Endothelial cell of umbilical vein (primary cell): ENCODE results near the gene USP28. TPM values are rescaled to one million over a fixed set of nuclear protein-coding genes. Genes with fewer than 3 reads are reported as not detected.
"Not testable (repeated sequence)": the region's sequence is repeated elsewhere in the genome, so short reads cannot be mapped to it uniquely, and the experiment has no call there.

ENCODE experiments used
- BruUV-seq: library from RNA; stranded (reverse); fragments of 400-500 nt; replicated peaks from 2 replicates; lab custom pipeline; 2021; lab: Mats Ljungman, UMichigan
- CTCF ChIA-PET: fragments of 300-600, 350-600 bp; sonication (Branson Sonifier 250); formaldehyde crosslinking; loops from one replicate; lab custom pipeline; 2021; ENCODE audit warnings: antibody characterized with exemption, inconsistent platforms; lab: Charles Lee
- POLR2A ChIA-PET: fragments of 300-600, 350-600 bp; sonication (Branson Sonifier 250); formaldehyde crosslinking; loops from one replicate; lab custom pipeline; 2021; ENCODE audit warnings: antibody characterized with exemption, inconsistent platforms; lab: Charles Lee
- DNase-seq: peaks from one replicate; pipeline ENCODE4 v3.0.0-alpha.2; 2011; ENCODE audit warnings: low read depth, low spot score
- FAIRE-seq: peaks from 2 replicates; lab custom pipeline; 2011; peaks lifted over from hg19 to GRCh38; lab: Jason Lieb, UNC
- H2AFZ ChIP-seq: 2 replicates; pipeline ENCODE4 v1.6.0; 2012; ENCODE audit warnings: low read depth, low read length, control low read depth, inconsistent platforms
- H3K27ac ChIP-seq: 2 replicates; pipeline ENCODE4 v1.5.1; 2011; ENCODE audit warnings: low read depth, mild to moderate bottlenecking, control low read depth, low read length, moderate library complexity; ENCODE audit not compliant: insufficient read depth
- H3K27me3 ChIP-seq, 2 experiments: 2 replicates each; pipeline versions ENCODE4 v1.6.0 to v1.6.1; 2011; ENCODE audit warnings: low read length in 2 of 2, mixed read lengths in 1 of 2; ENCODE audit not compliant: control insufficient read depth in 2 of 2, insufficient read depth in 2 of 2
- H3K36me3 ChIP-seq, 2 experiments: 2 replicates in 1 of 2; 3 replicates in 1 of 2; pipeline ENCODE4 v1.5.1; 2011; ENCODE audit warnings: low read length in 2 of 2, mild to moderate bottlenecking in 1 of 2, moderate library complexity in 1 of 2; ENCODE audit not compliant: control insufficient read depth in 2 of 2, insufficient read depth in 2 of 2; ENCODE audit errors: extremely low read depth in 1 of 2
- H3K4me1 ChIP-seq: 3 replicates; pipeline ENCODE4 v1.5.1; 2011; ENCODE audit warnings: mild to moderate bottlenecking, low read length; ENCODE audit not compliant: control insufficient read depth, insufficient read depth; ENCODE audit errors: extremely low read depth
- H3K4me2 ChIP-seq: 2 replicates; pipeline ENCODE4 v1.6.1; 2011; ENCODE audit warnings: low read length, control low read depth, mixed read lengths; ENCODE audit not compliant: insufficient read depth
- H3K4me3 ChIP-seq, 3 experiments: fragments of 200-600 bp in 1 of 3; sonication (generic), shearing (Covaris generic) in 1 of 3; replicated peaks in 1 of 3; 2 replicates each; pipeline ENCODE4 v1.5.1; 2011 to 2016; ENCODE audit warnings: control low read depth in 3 of 3, low read length in 3 of 3, mild to moderate bottlenecking in 2 of 3, inconsistent platforms in 1 of 3, low read depth in 1 of 3, moderate library complexity in 1 of 3; ENCODE audit not compliant: insufficient read depth in 1 of 3
- H3K79me2 ChIP-seq: 2 replicates; pipeline ENCODE4 v1.6.0; 2012; ENCODE audit warnings: low read length, inconsistent platforms; ENCODE audit not compliant: control insufficient read depth, insufficient read depth
- H3K9ac ChIP-seq: replicated peaks from 2 replicates; pipeline ENCODE3; 2011; ENCODE audit warnings: low read length, control low read depth; ENCODE audit not compliant: insufficient read depth; ENCODE audit errors: extremely low read depth
- H3K9me1 ChIP-seq: replicated peaks from 3 replicates; pipeline ENCODE4 v1.6.0; 2011; ENCODE audit warnings: mild to moderate bottlenecking, low read length; ENCODE audit not compliant: control insufficient read depth, insufficient read depth; ENCODE audit errors: extremely low read depth
- H3K9me3 ChIP-seq: replicated peaks from 2 replicates; pipeline ENCODE4 v1.5.1; 2012; ENCODE audit warnings: low read length, inconsistent platforms; ENCODE audit not compliant: control insufficient read depth, insufficient read depth
- H4K20me1 ChIP-seq: replicated peaks from 2 replicates; pipeline ENCODE3; 2011; ENCODE audit warnings: mild to moderate bottlenecking, low read length; ENCODE audit not compliant: control insufficient read depth, insufficient read depth; ENCODE audit errors: extremely low read depth
- CTCF ChIP-seq, 2 donors: IDR thresholded peaks; 1 replicate in 1 of 2; 2 replicates in 1 of 2; pipeline ENCODE4 v1.5.1; 2011; ENCODE audit warnings: low read length in 2 of 2, mild to moderate bottlenecking in 2 of 2, moderate library complexity in 2 of 2, control low read depth in 1 of 2, inconsistent platforms in 1 of 2, low read depth in 1 of 2; ENCODE audit not compliant: insufficient read depth in 1 of 2; ENCODE audit errors: extremely low read depth in 1 of 2
- EZH2 ChIP-seq: IDR thresholded peaks from 2 replicates; pipeline ENCODE4 v1.6.1; 2012; ENCODE audit warnings: borderline replicate concordance, low read depth, mild to moderate bottlenecking, moderate library complexity, low read length, inconsistent platforms; ENCODE audit not compliant: severe bottlenecking
- FOS ChIP-seq: IDR thresholded peaks from 2 replicates; pipeline ENCODE4 v1.6.1; 2011; ENCODE audit warnings: mild to moderate bottlenecking, low read length, moderate library complexity, borderline replicate concordance; ENCODE audit not compliant: insufficient read depth
- GATA2 ChIP-seq: IDR thresholded peaks from 2 replicates; pipeline ENCODE4 v1.7.0; 2011; ENCODE audit warnings: low read depth, mild to moderate bottlenecking, moderate library complexity, mixed read lengths, low read length; ENCODE audit not compliant: insufficient read length, insufficient read depth
- JUN ChIP-seq: IDR thresholded peaks from 2 replicates; pipeline ENCODE4 v1.6.1; 2011; ENCODE audit warnings: borderline replicate concordance, low read depth; ENCODE audit not compliant: insufficient read length, insufficient read depth
- MAX ChIP-seq: IDR thresholded peaks from 2 replicates; pipeline ENCODE4 v1.6.1; 2011; ENCODE audit not compliant: insufficient read depth, insufficient read length
- MYC ChIP-seq: IDR thresholded peaks from one replicate; pipeline ENCODE4 v1.6.1; 2011; ENCODE audit warnings: mild to moderate bottlenecking, low read depth, low read length
- POLR2A ChIP-seq: IDR thresholded peaks from 2 replicates; pipeline ENCODE4 v1.6.1; 2012; ENCODE audit warnings: low read depth, mild to moderate bottlenecking, control low read depth, low read length
- POLR2AphosphoS5 ChIP-seq: IDR thresholded peaks from 2 replicates; pipeline ENCODE4 v1.6.1; 2012; ENCODE audit warnings: low read depth, mild to moderate bottlenecking, control low read depth, low read length, moderate library complexity; ENCODE audit not compliant: insufficient read depth
- dilution Hi-C: fragments of 300-500 bp; cut with MboI; formaldehyde crosslinking; loops from one replicate; pipeline ENCODE4 v1.15.0; 2019; ENCODE audit warnings: low sequenced_read_pairs; ENCODE audit not compliant: extremely low pct_ligation_motif_present
- intact Hi-C: fragments of 100-400 bp; cut with micrococcal nuclease; formaldehyde crosslinking; loops from one replicate; pipeline ENCODE4 v1.10.0; 2022
- polyA plus RNA-seq, 4 experiments: library from polyadenylated mRNA; depleted of rRNA in 3 of 4; stranded (reverse) in 3 of 4; unstranded in 1 of 4; fragments of >200 nt; gene quantifications; 2 replicates each; pipeline versions ENCODE4 v1.2.1 to v1.2.3, GENCODE V29; 2011 to 2012; ENCODE audit warnings: missing spikeins in 1 of 4
- total RNA-seq: library from RNA; stranded (reverse); gene quantifications from 2 replicates; pipeline ENCODE4 v1.2.3, GENCODE V29; 2021

Gene USP28
- total and polyA plus RNA-seq, 2 donors (not counting 3 experiments of a cell fraction or from before 2014, with no cell fraction given) = 19.2 to 29.6 TPM

GRCh38 chr11:113789675-113790320 lies 85.6 kb downstream of the USP28 start:
- no peaks in the 10 kb centered on the region for H3K36me3 ChIP-seq
- no peak overlapping the region for H2AFZ ChIP-seq
- dilution Hi-C loops = no loop called here
- peaks cover 0 to 3% of the 10 kb centered on the region in 2 experiments for H3K27me3 ChIP-seq
- H3K79me2 ChIP-seq = no peaks in the 10 kb centered on the region
- H3K4me3 ChIP-seq = no peak overlapping the region
- no TSS peak for BruUV-seq
- FAIRE-seq (no peak), DNase-seq (no peak)
- H3K9ac ChIP-seq = no peak overlapping the region
- H3K4me1 ChIP-seq = no peaks in the 10 kb centered on the region
- no peak overlapping the region for H3K4me2 ChIP-seq
- CTCF ChIA-PET = interaction anchor here (1.8 kb wide), 1 partner anchor 17 kb away, joined by 4 read pairs; the partner anchor contains the start of gene ZW10
- no peaks in the 10 kb centered on the region for H3K9me1 ChIP-seq
- no peaks in the 10 kb centered on the region for H3K9me3 ChIP-seq
- no peaks in the 10 kb centered on the region for H4K20me1 ChIP-seq
- intact Hi-C loops = no loop called here
- POLR2A ChIA-PET = no interaction called here
- H3K27ac ChIP-seq = no peak overlapping the region
- TF ChIP-seq POLR2A = no peak
- TF ChIP-seq GATA2 = no peak
- no peak for TF ChIP-seq CTCF (IDR thresholded peaks at IDR 0.05; ENCODE audit: extremely low read depth in 1 of 2, insufficient read depth in 1 of 2, low read depth in 1 of 2, low read length in 2 of 2)
- TF ChIP-seq MYC = no peak
- TF ChIP-seq MAX = no peak
- no peak for TF ChIP-seq POLR2AphosphoS5
- no peak for TF ChIP-seq EZH2
- no peak for TF ChIP-seq FOS
- no peak for TF ChIP-seq JUN

GRCh38 chr11:113789016-113789415 lies 86.4 kb downstream of the USP28 start:
- H3K27ac ChIP-seq, H3K4me2 ChIP-seq, H3K27me3 ChIP-seq, H3K79me2 ChIP-seq, dilution Hi-C loops, BruUV-seq, H4K20me1 ChIP-seq, H3K9me1 ChIP-seq, intact Hi-C loops, H3K36me3 ChIP-seq, H3K4me1 ChIP-seq, FAIRE-seq, H3K9me3 ChIP-seq, DNase-seq, POLR2A ChIA-PET, H3K4me3 ChIP-seq, H3K9ac ChIP-seq, H2AFZ ChIP-seq: not testable (repeated sequence)
- CTCF ChIA-PET = interaction anchor here (1.8 kb wide), 1 partner anchor 16 kb away, joined by 4 read pairs; the partner anchor contains the start of gene ZW10
